ENCODE results near the gene CLEC5A. TPM values are rescaled to one million over a fixed set of nuclear protein-coding genes. Genes with fewer than 3 reads are reported as not detected.

The CLEC5A gene
- polyA plus RNA-seq, 6 donors from 2014 or later: 0.08 TPM; not detected in 5

DNA sequence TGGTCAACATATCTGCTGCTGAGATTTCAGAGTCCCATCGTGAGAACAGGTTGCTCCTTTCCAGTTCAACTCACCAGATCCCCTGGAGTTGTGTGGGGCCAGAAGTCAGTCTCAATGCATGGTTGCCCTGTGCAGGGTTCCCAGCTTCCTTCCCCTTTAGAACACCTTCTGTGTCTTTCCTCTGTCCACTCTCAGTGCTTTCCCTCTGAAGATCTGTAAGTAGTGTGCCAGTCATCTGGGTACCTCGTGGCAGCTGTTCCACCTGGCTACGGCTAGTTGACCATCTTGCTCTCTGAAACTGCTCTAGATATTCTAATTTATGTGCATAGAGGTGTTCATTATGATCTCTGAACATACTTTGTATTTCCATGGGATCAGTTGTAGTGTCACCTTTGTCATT, 69.4 kb downstream of the CLEC5A start:
- DNase-seq: no peak
- H3K36me3 Mint-ChIP-seq: no peaks in the 10 kb centered on the region
- H3K9me3 Mint-ChIP-seq: peaks cover 0 to 5% (median 2%) of the 10 kb centered on the region in 7 donors
- no peak overlapping the region for H3K4me3 Mint-ChIP-seq
- no peaks in the 10 kb centered on the region for H3K4me1 Mint-ChIP-seq
- H3K27me3 Mint-ChIP-seq: peaks cover 0 to 8% (median 4%) of the 10 kb centered on the region in 3 donors
- ATAC-seq (ENCODE audit: low read depth in 2 of 2): no peak
- H3K27ac Mint-ChIP-seq: no peak overlapping the region

Other genes with a start within 250 kb of the CLEC5A start
- gene DENND11, start 244.8 kb downstream of the CLEC5A start, polyA plus RNA-seq (ENCODE audit: low read depth in 6 of 6): 10 to 100 TPM; 11.4 to 32.2 (median 22.9) TPM
- under 1 TPM in 1 of 6 donors, not detected in 5; 0.52 TPM for gene WEE2, start 238.6 kb downstream of the CLEC5A start, polyA plus RNA-seq (ENCODE audit: low read depth in 6 of 6)
- gene SSBP1, start 208.6 kb downstream of the CLEC5A start, polyA plus RNA-seq (ENCODE audit: low read depth in 6 of 6): 100 to 1,000 TPM; 246 to 345 (median 302) TPM
- not detected for gene TAS2R3, start 182.9 kb downstream of the CLEC5A start, polyA plus RNA-seq (ENCODE audit: low read depth in 6 of 6)
- gene TAS2R4, start 170.3 kb downstream of the CLEC5A start, polyA plus RNA-seq (ENCODE audit: low read depth in 6 of 6): under 1 TPM in 1 of 6 donors, not detected in 5; 0.10 TPM
- under 1 TPM in 3 of 6 donors, not detected in 3; 0.25 to 0.64 (median 0.36) TPM for gene TAS2R5, start 156.8 kb downstream of the CLEC5A start, polyA plus RNA-seq (ENCODE audit: low read depth in 6 of 6)
- gene PRSS37, start 105.5 kb downstream of the CLEC5A start, polyA plus RNA-seq (ENCODE audit: low read depth in 6 of 6): not detected
- not detected for gene OR9A4, start 30.6 kb downstream of the CLEC5A start, polyA plus RNA-seq (ENCODE audit: low read depth in 6 of 6)
- not detected for gene TAS2R38, start 26.8 kb upstream of the CLEC5A start, polyA plus RNA-seq (ENCODE audit: low read depth in 6 of 6)
- gene MGAM, start 48.9 kb upstream of the CLEC5A start, polyA plus RNA-seq (ENCODE audit: low read depth in 6 of 6): under 1 TPM in 1 of 6 donors, not detected in 5; 0.09 TPM
- not detected for gene MGAM2, start 164.7 kb upstream of the CLEC5A start, polyA plus RNA-seq (ENCODE audit: low read depth in 6 of 6)

Measured in naive B cell (primary cell).